COLO668 (cell line): ENCODE results near the gene TBX10.
"Not testable (repeated sequence)": the region's sequence is repeated elsewhere in the genome, so short reads cannot be mapped to it uniquely, and the experiment has no call there.

ENCODE experiments used
- DNase-seq: peaks from one replicate; lab custom pipeline; 2025; ENCODE audit not compliant: unreplicated experiment; lab: John Stamatoyannopoulos, UW

TBX10 gene

GRCh38 chr11:67664696-67665540 lies 25.4 kb upstream of the TBX10 start:
- no peak for DNase-seq

GRCh38 chr11:67664213-67664585 lies 24.6 kb upstream of the TBX10 start:
- DNase-seq = no peak

- DNase-seq = no peak
These were observed 24.1 kb upstream of the TBX10 start for GRCh38 chr11:67663532-67664212.

GRCh38 chr11:67662835-67663531 lies 23.4 kb upstream of the TBX10 start:
- no peak for DNase-seq

GRCh38 chr11:67662142-67662834 lies 22.7 kb upstream of the TBX10 start:
- no peak for DNase-seq

- not testable (repeated sequence) for DNase-seq
These were observed 21.2 kb upstream of the TBX10 start for GRCh38 chr11:67660752-67661151.

GRCh38 chr11:67659651-67660165 lies 20.1 kb upstream of the TBX10 start:
- DNase-seq = not testable (repeated sequence)

GRCh38 chr11:67657300-67657699 lies 17.7 kb upstream of the TBX10 start:
- no peak for DNase-seq

GRCh38 chr11:67656278-67656922 lies 16.8 kb upstream of the TBX10 start:
- no peak for DNase-seq

GRCh38 chr11:67654225-67654624 lies 14.7 kb upstream of the TBX10 start:
- DNase-seq = no peak

GRCh38 chr11:67652965-67653845 lies 13.6 kb upstream of the TBX10 start:
- DNase-seq = no peak

- no peak for DNase-seq
These were observed 12.6 kb upstream of the TBX10 start for GRCh38 chr11:67651976-67652781.

GRCh38 chr11:67649634-67650510 lies 10.3 kb upstream of the TBX10 start:
- DNase-seq = no peak

- DNase-seq = no peak
These were observed 9.4 kb upstream of the TBX10 start for GRCh38 chr11:67648796-67649613.

GRCh38 chr11:67648140-67648795 lies 8.7 kb upstream of the TBX10 start:
- peak; percentile 71 for DNase-seq

- DNase-seq = no peak
These were observed 7.9 kb upstream of the TBX10 start for GRCh38 chr11:67647471-67647870.
